HepG2 (cell line): ENCODE results near the gene SMIM24.

Experiments
- GABPA ChIP-seq, 2 experiments: IDR thresholded peaks; 2 replicates each; pipeline ENCODE4 v1.6.1; 2011 to 2016; ENCODE audit warnings: low read depth in 2 of 2, low read length in 1 of 2, missing biosample characterization in 1 of 2, missing genetic modification characterization in 1 of 2
- JUN ChIP-seq: sonication (generic); formaldehyde crosslinking; IDR thresholded peaks from 2 replicates; pipeline ENCODE4 v1.4.0; 2020; ENCODE audit warnings: mild to moderate bottlenecking, missing genetic modification reagents
- JUND ChIP-seq: sonication (generic); formaldehyde crosslinking; IDR thresholded peaks from 2 replicates; pipeline ENCODE4 v1.8.0; 2022; ENCODE audit warnings: mild to moderate bottlenecking, missing genetic modification reagents
- NRL ChIP-seq: sonication (generic); formaldehyde crosslinking; IDR thresholded peaks from 2 replicates; pipeline ENCODE4 v1.5.0; 2020; ENCODE audit warnings: missing genetic modification reagents, mild to moderate bottlenecking, moderate library complexity, borderline replicate concordance
- PHB2 ChIP-seq: fragments of 450-650 bp; IDR thresholded peaks from 2 replicates; pipeline ENCODE4 v1.6.1; 2018; ENCODE audit not compliant: partially characterized antibody
- SMAD3 ChIP-seq: sonication (generic); formaldehyde crosslinking; IDR thresholded peaks from 2 replicates; pipeline ENCODE4 v1.4.0; 2020; ENCODE audit warnings: missing genetic modification reagents
- TBL1XR1 ChIP-seq: fragments of 150-350 bp; IDR thresholded peaks from 2 replicates; pipeline ENCODE4 v1.6.1; 2014; ENCODE audit warnings: borderline replicate concordance, low read length; ENCODE audit not compliant: partially characterized antibody
- ZNF274 ChIP-seq: sonication (generic); formaldehyde crosslinking; IDR thresholded peaks from 2 replicates; pipeline ENCODE4 v1.5.1; 2020; ENCODE audit warnings: mild to moderate bottlenecking, missing genetic modification reagents
- TF ChIP-seq, protein P1 (sequence below): sonication (generic); formaldehyde crosslinking; IDR thresholded peaks from 2 replicates; pipeline ENCODE4 v1.4.0; 2020; ENCODE audit warnings: low read depth, mild to moderate bottlenecking, missing genetic modification reagents
- TF ChIP-seq, protein P2 (sequence below): sonication (generic); formaldehyde crosslinking; IDR thresholded peaks from 2 replicates; pipeline ENCODE4 v1.4.0; 2020; ENCODE audit warnings: missing genetic modification reagents
- TF ChIP-seq, protein P3 (sequence below): sonication (generic); formaldehyde crosslinking; IDR thresholded peaks from 2 replicates; pipeline ENCODE4 v1.5.0; 2020; ENCODE audit warnings: mild to moderate bottlenecking, missing genetic modification reagents, moderate library complexity
- TF ChIP-seq, protein P4 (sequence below): sonication (generic); formaldehyde crosslinking; conservative IDR thresholded peaks from 2 replicates; pipeline ENCODE4 v1.4.0; 2020; ENCODE audit warnings: missing genetic modification reagents

DNA sequence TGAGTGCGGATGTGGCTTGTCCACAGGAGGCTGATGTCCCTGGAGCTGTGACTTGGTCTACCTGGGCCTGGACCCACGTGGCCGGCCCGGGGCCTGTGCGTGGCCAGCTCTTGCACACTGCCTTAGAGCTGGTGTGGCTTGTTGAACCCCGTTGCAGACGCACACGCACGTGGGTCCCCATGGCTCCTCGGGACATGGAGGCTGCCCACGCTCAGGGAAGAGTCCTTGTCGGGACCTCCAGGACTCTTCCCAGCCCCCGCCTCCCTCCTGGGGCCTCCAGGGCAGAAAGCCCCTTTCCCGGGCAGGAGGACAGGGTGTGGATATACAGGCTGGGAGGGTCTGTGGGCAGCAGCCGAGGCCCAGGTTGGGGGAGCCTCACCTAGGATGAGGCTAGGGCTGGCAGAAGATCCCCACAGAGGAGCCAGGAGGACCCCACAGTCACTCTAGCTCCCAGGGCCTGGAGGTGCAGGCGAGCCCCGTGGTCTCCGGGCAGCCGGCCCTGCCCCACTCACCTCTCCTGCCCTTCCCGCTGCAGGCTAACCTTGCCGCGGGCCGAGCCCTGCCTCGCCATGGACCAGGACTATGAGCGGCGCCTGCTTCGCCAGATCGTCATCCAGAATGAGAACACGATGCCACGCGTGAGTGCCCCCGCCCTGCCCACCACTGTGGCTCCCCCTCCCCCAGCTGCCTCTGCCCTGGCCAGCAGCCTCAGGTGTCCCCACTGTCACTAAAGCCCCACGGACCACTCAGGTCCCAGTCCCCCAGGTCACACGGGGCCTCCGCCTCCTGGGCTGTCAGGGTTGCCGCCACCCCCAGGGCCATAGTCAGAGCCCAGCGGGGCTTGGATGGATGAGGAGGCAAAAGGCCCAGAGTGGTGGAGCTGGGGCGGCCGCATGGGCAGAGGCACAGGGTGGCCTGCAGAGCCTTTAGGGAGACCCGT is 42.4 kb upstream of the SMIM24 start:
- TF ChIP-seq NRL (CRISPR knock-in tag) (no peak), SMAD3 (CRISPR knock-in tag) (no peak), TBL1XR1 (no peak), JUN (CRISPR knock-in tag) (no peak), JUND (CRISPR knock-in tag) (no peak), GABPA (IDR thresholded peaks at IDR 0.05; ENCODE audit: low read depth, low read length) (no peak), GABPA (CRISPR knock-in tag; IDR thresholded peaks at IDR 0.05; ENCODE audit: low read depth) (no peak), ZNF274 (CRISPR knock-in tag) (no peak), PHB2 (no peak)
- TF ChIP-seq, protein P1, sequence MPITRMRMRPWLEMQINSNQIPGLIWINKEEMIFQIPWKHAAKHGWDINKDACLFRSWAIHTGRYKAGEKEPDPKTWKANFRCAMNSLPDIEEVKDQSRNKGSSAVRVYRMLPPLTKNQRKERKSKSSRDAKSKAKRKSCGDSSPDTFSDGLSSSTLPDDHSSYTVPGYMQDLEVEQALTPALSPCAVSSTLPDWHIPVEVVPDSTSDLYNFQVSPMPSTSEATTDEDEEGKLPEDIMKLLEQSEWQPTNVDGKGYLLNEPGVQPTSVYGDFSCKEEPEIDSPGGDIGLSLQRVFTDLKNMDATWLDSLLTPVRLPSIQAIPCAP (CRISPR knock-in tag) = no peak
- TF ChIP-seq, protein P2, sequence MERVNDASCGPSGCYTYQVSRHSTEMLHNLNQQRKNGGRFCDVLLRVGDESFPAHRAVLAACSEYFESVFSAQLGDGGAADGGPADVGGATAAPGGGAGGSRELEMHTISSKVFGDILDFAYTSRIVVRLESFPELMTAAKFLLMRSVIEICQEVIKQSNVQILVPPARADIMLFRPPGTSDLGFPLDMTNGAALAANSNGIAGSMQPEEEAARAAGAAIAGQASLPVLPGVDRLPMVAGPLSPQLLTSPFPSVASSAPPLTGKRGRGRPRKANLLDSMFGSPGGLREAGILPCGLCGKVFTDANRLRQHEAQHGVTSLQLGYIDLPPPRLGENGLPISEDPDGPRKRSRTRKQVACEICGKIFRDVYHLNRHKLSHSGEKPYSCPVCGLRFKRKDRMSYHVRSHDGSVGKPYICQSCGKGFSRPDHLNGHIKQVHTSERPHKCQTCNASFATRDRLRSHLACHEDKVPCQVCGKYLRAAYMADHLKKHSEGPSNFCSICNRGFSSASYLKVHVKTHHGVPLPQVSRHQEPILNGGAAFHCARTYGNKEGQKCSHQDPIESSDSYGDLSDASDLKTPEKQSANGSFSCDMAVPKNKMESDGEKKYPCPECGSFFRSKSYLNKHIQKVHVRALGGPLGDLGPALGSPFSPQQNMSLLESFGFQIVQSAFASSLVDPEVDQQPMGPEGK (CRISPR knock-in tag) = no peak
- TF ChIP-seq, protein P3, sequence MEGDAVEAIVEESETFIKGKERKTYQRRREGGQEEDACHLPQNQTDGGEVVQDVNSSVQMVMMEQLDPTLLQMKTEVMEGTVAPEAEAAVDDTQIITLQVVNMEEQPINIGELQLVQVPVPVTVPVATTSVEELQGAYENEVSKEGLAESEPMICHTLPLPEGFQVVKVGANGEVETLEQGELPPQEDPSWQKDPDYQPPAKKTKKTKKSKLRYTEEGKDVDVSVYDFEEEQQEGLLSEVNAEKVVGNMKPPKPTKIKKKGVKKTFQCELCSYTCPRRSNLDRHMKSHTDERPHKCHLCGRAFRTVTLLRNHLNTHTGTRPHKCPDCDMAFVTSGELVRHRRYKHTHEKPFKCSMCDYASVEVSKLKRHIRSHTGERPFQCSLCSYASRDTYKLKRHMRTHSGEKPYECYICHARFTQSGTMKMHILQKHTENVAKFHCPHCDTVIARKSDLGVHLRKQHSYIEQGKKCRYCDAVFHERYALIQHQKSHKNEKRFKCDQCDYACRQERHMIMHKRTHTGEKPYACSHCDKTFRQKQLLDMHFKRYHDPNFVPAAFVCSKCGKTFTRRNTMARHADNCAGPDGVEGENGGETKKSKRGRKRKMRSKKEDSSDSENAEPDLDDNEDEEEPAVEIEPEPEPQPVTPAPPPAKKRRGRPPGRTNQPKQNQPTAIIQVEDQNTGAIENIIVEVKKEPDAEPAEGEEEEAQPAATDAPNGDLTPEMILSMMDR (CRISPR knock-in tag) = no peak
- TF ChIP-seq, protein P4, sequence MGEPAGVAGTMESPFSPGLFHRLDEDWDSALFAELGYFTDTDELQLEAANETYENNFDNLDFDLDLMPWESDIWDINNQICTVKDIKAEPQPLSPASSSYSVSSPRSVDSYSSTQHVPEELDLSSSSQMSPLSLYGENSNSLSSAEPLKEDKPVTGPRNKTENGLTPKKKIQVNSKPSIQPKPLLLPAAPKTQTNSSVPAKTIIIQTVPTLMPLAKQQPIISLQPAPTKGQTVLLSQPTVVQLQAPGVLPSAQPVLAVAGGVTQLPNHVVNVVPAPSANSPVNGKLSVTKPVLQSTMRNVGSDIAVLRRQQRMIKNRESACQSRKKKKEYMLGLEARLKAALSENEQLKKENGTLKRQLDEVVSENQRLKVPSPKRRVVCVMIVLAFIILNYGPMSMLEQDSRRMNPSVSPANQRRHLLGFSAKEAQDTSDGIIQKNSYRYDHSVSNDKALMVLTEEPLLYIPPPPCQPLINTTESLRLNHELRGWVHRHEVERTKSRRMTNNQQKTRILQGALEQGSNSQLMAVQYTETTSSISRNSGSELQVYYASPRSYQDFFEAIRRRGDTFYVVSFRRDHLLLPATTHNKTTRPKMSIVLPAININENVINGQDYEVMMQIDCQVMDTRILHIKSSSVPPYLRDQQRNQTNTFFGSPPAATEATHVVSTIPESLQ (CRISPR knock-in tag) = no peak
